Neural progenitor cell (in vitro differentiated cells): Measurements from ENCODE around the gene SOCS6. TPM values are rescaled to one million over a fixed set of nuclear protein-coding genes. Genes with fewer than 3 reads are reported as not detected.

Source experiments
- DNase-seq: peaks from one replicate; pipeline ENCODE4 v3.0.0-alpha.2; 2016; ENCODE audit warnings: low spot score
- H2AFZ ChIP-seq: fragments of 200-600 bp; sonication (generic); replicated peaks from 2 replicates; pipeline ENCODE4 v1.6.1; 2016; ENCODE audit warnings: antibody characterized with exemption
- H3F3A ChIP-seq: fragments of 200-600 bp; sonication (generic); 2 replicates; pipeline ENCODE4 v1.6.1; 2016; ENCODE audit warnings: antibody characterized with exemption, low read depth
- H3K27ac ChIP-seq: fragments of 200-600 bp; sonication (generic); 2 replicates; pipeline ENCODE4 v1.5.1; 2016; ENCODE audit warnings: mild to moderate bottlenecking
- H3K27me3 ChIP-seq: fragments of 200-600 bp; sonication (generic); 2 replicates; pipeline ENCODE4 v1.6.1; 2016; ENCODE audit warnings: mild to moderate bottlenecking, moderate library complexity
- H3K36me3 ChIP-seq: fragments of 200-600 bp; sonication (generic); 2 replicates; pipeline ENCODE4 v1.5.1; 2016
- H3K4me1 ChIP-seq: fragments of 200-600 bp; sonication (generic); 2 replicates; pipeline ENCODE4 v1.6.1; 2016; ENCODE audit warnings: mixed run types
- H3K4me2 ChIP-seq: fragments of 200-600 bp; sonication (generic); 2 replicates; pipeline ENCODE4 v1.6.1; 2016
- H3K4me3 ChIP-seq: fragments of 200-600 bp; sonication (generic); 2 replicates; pipeline ENCODE4 v1.5.1; 2016
- H3K79me2 ChIP-seq: fragments of 200-600 bp; sonication (generic); 2 replicates; pipeline ENCODE4 v1.6.1; 2016; ENCODE audit warnings: low read depth
- H3K9ac ChIP-seq: fragments of 200-600 bp; sonication (generic); 2 replicates; pipeline ENCODE4 v1.6.1; 2016
- H3K9me3 ChIP-seq: fragments of 200-600 bp; sonication (generic); 2 replicates; pipeline ENCODE4 v1.5.1; 2016; ENCODE audit warnings: low read depth
- H4K20me1 ChIP-seq: fragments of 200-600 bp; sonication (generic); 2 replicates; pipeline ENCODE4 v1.6.1; 2016; ENCODE audit warnings: low read depth
- H3K27ac Mint-ChIP-seq: 3 replicates; pipeline ENCODE4 v1.8.0; 2021; ENCODE audit warnings: mixed read lengths
- H3K27me3 Mint-ChIP-seq: 2 replicates; pipeline ENCODE4 v1.8.0; 2022; ENCODE audit warnings: low read depth, mild to moderate bottlenecking, inconsistent platforms, moderate library complexity, mixed read lengths; ENCODE audit not compliant: insufficient read depth
- H3K36me3 Mint-ChIP-seq: 3 replicates; pipeline ENCODE4 v1.8.0; 2021; ENCODE audit warnings: mixed read lengths
- H3K4me1 Mint-ChIP-seq: 3 replicates; pipeline ENCODE4 v1.8.0; 2021; ENCODE audit warnings: mixed read lengths
- H3K4me3 Mint-ChIP-seq: 3 replicates; pipeline ENCODE4 v1.8.0; 2021; ENCODE audit warnings: mild to moderate bottlenecking, moderate library complexity, mixed read lengths
- H3K9me3 Mint-ChIP-seq: 3 replicates; pipeline ENCODE4 v1.8.0; 2020; ENCODE audit warnings: mixed read lengths
- CTCF ChIP-seq: fragments of 200-600 bp; sonication (generic); IDR thresholded peaks from 2 replicates; pipeline ENCODE4 v1.5.1; 2017; ENCODE audit warnings: antibody characterized with exemption, mild to moderate bottlenecking
- EZH2 ChIP-seq: fragments of 200-600 bp; sonication (generic); IDR thresholded peaks from 2 replicates; pipeline ENCODE4 v1.6.1; 2017; ENCODE audit warnings: antibody characterized with exemption, mild to moderate bottlenecking, moderate library complexity
- EZH2phosphoT487 ChIP-seq: fragments of 200-600 bp; sonication (generic); IDR thresholded peaks from 2 replicates; pipeline ENCODE4 v1.6.1; 2017; ENCODE audit warnings: antibody characterized with exemption
- total RNA-seq: library from RNA; depleted of rRNA; stranded (reverse); fragments of >200 nt; gene quantifications from 2 replicates; pipeline ENCODE4 v1.2.3, GENCODE V29; 2015; ENCODE audit warnings: low replicate concordance

SOCS6 gene
- total RNA-seq, 1 donor from 2014 or later = 45.1 TPM

- H3K4me1 ChIP-seq = peaks cover 33% of the 10 kb centered on the region
- H3K4me2 ChIP-seq = peak overlapping the region; percentile 34
- Mint-ChIP-seq H3K4me1 (peaks cover 27% of the 10 kb centered on the region), H3K4me3 (no peak overlapping the region), H3K27ac (no peak overlapping the region), H3K36me3 (peaks cover 29% of the 10 kb centered on the region), H3K27me3 (peaks cover 3% of the 10 kb centered on the region), H3K9me3 (peaks cover 18% of the 10 kb centered on the region)
- H3F3A ChIP-seq = peaks cover 4% of the 10 kb centered on the region
- H3K27ac ChIP-seq = no peak overlapping the region
- no peaks in the 10 kb centered on the region for H3K36me3 ChIP-seq
- H3K27me3 ChIP-seq = no peaks in the 10 kb centered on the region
- no peaks in the 10 kb centered on the region for H3K9me3 ChIP-seq
- no peak for DNase-seq
- H3K4me3 ChIP-seq = no peak overlapping the region
- H3K9ac ChIP-seq = no peak overlapping the region
- peaks cover 97% of the 10 kb centered on the region for H4K20me1 ChIP-seq
- no peak overlapping the region for H2AFZ ChIP-seq
- peaks cover 100% of the 10 kb centered on the region for H3K79me2 ChIP-seq
- TF ChIP-seq CTCF (no peak), EZH2phosphoT487 (no peak), EZH2 (no peak)
Measured at GRCh38 chr18:70296781-70297180, 7.9 kb downstream of the SOCS6 start.

GRCh38 chr18:70299393-70299792 lies 10.5 kb downstream of the SOCS6 start:
- Mint-ChIP-seq H3K4me3 (no peak overlapping the region), H3K9me3 (peaks cover 26% of the 10 kb centered on the region), H3K27me3 (peaks cover 3% of the 10 kb centered on the region), H3K36me3 (peaks cover 29% of the 10 kb centered on the region), H3K27ac (no peak overlapping the region), H3K4me1 (peaks cover 18% of the 10 kb centered on the region)
- Histone ChIP-seq H4K20me1 (peaks cover 76% of the 10 kb centered on the region), H3K36me3 (no peaks in the 10 kb centered on the region), H3K27ac (no peak overlapping the region), H3K79me2 (peaks cover 100% of the 10 kb centered on the region), H3K27me3 (no peaks in the 10 kb centered on the region), H3K4me2 (no peak overlapping the region), H3K9ac (no peak overlapping the region), H3F3A (peaks cover 4% of the 10 kb centered on the region), H3K4me3 (no peak overlapping the region), H3K9me3 (no peaks in the 10 kb centered on the region), H2AFZ (no peak overlapping the region), H3K4me1 (peaks cover 28% of the 10 kb centered on the region)
- DNase-seq = peak; percentile 10
- TF ChIP-seq EZH2 (no peak), CTCF (peak; percentile 11)

GRCh38 chr18:70301667-70302066 lies 12.8 kb downstream of the SOCS6 start:
- Histone ChIP-seq H4K20me1 (peaks cover 53% of the 10 kb centered on the region), H2AFZ (no peak overlapping the region), H3K27me3 (no peaks in the 10 kb centered on the region), H3K9me3 (no peaks in the 10 kb centered on the region), H3K4me2 (no peak overlapping the region), H3K36me3 (no peaks in the 10 kb centered on the region), H3K27ac (no peak overlapping the region), H3F3A (no peaks in the 10 kb centered on the region), H3K79me2 (peaks cover 100% of the 10 kb centered on the region), H3K9ac (no peak overlapping the region), H3K4me1 (peaks cover 8% of the 10 kb centered on the region), H3K4me3 (no peak overlapping the region)
- Mint-ChIP-seq H3K4me1 (no peaks in the 10 kb centered on the region), H3K4me3 (no peak overlapping the region), H3K27me3 (peaks cover 3% of the 10 kb centered on the region), H3K36me3 (peaks cover 33% of the 10 kb centered on the region), H3K9me3 (peaks cover 39% of the 10 kb centered on the region), H3K27ac (no peak overlapping the region)
- no peak for TF ChIP-seq CTCF
- no peak for TF ChIP-seq EZH2
- no peak for TF ChIP-seq EZH2phosphoT487
- DNase-seq = no peak
